Islet precursor cell (in vitro differentiated cells): ENCODE data around the gene CCDC185.
A peak's percentile ranks its signal among the peaks of the same experiment; 100 is the strongest.

Experiments used
- DNase-seq: peaks from one replicate; pipeline ENCODE4 v3.0.0-alpha.2; 2018

CCDC185 gene

DNA sequence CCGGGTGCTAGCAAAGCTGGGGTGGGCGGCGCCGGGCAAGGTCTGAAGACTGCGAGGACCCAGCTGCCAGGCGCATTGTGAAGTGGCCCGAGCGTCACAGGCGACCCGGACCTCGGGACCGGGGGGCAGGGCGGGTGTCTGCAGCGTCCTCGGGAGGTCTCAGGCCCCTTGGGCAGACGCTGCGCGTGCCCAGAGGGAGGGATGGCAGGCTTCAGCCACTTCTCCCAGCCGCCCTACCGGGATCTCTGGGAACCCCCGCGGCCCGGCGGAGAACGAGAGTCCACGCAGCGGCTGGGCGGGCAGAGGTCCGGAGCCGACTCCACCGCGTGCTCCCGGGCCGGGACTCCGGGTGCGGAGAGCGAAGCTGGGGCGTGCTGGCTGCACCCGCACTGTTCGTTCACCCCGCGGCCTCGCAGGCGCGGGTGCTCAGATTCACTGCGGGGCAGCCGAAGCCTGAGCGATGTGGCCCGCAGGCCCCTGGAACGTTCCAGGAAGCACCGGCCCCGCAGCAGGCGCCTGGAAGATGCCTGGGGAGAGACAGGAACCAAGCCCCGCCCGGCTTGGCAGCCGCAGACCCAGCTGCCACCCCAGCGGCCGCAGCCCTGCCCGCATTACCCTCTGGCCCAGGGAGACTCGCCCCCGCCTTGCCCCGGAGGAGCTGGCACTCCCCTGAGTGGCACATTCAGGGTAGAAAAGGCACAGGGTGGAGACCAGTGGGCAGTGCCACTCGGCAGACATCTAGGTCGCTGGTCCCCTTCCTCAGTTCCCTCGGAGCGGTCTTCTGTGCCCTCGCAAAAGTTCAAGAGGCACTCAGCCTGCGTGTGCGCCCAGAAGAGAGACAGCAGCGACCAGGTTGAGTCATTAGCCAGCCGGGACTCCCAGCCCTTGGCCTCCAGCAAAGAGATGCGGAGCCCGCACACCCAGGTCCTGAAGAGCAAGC is at the start of gene CCDC185:
Gene CCDC185, plus strand, starts transcription at position 141 of the 940 bp plus-strand sequence. Its CDS starts 61 bp downstream, at position 202.
- DNase-seq, result no peak

DNA sequence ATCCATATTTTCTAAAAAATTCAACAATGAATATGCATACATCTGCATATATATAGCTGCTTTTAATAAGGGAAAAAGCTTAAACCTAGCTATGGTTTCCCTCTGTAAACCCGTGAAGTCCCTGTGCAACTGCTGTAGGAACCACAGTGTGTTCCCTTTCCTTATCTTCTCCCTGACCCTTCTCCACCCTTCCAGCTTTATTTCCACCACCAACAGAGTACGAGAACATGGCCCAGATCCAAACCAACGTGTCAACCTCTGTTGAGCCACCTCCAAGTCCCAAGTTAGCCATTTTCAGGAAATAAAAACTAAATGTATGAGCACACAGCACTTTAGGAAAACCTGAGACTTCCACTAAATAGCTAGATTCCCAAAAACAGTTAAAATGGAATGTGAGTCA is 49.5 kb upstream of the CCDC185 start:
- DNase-seq, result no peak

DNA sequence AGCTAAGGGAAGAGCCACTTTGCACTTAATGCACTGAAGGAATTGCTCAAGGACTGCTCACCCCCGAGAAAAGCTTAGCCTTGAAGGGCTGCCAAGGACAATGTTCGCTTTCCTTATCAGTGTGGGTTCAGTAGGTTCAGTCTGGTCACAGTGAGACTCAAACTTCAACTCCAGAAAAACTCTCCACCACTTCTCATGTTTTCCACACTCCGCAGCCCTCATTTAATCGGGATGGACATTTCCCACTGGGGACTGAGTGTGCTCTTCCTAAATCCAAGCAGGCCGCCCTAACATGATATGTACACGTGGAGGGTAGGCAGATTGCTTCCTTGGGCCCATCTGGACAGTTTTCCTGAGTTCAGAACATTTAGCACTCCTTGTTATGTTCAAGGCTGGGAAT is 48.7 kb upstream of the CCDC185 start:
- no peak for DNase-seq

DNA sequence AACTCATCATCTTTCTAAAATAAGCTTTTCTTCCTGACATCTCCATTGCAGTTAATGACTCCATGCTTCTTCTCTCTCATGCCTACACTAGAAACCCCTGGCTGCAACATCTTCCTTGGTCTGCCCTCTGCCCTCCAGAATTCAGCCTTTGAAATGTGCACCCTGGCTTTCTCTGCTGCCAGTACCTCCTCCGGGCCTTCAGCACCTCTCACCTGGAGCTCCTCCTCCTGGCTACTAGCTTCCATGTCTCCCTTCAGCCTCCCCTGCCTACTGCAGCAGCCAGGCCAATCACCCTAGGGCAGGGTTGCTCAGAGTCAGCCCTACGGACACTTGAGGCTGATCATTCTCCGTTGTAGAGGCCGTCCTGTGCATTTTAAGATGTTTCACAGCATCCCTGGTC is 47.5 kb upstream of the CCDC185 start:
- DNase-seq, result peak; percentile 66

DNA sequence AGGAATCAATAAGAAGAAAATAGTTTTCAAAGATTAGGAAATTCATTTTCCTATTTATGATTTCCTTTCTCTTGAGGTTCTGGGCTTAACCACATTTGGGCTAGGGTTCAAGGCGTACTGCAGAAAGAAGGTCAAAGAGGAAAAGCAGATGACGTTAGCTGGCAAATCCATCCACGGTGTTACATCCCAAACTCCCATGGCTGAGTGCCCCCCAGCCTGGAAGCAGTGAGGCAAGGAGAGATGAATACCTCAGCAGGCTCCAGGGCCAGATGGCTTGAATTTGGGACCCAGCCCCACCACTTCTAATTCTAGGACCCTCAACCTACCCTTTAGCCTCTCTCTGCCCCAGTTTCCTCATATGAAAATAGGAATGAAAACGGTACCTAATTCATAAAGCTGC is 46.9 kb upstream of the CCDC185 start:
- no peak for DNase-seq

DNA sequence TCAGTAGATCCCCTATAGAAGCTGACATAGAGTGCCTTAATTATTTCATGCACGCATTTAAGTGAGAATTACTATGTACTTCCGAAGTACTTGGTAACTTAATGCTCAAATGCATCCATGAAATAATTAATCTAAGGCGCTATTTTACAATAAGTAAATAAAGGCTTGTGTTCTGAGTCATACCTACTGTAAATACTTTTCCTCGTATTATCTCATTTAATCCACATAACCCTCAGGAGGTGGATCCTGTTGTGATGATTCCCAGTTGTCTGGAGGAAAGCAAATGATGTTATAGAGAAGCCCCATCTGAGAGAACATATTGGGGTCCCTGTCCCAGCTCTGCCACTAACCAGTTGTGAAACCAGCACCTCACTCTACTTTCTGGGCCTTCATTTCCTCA is 45.6 kb upstream of the CCDC185 start:
- no peak for DNase-seq

DNA sequence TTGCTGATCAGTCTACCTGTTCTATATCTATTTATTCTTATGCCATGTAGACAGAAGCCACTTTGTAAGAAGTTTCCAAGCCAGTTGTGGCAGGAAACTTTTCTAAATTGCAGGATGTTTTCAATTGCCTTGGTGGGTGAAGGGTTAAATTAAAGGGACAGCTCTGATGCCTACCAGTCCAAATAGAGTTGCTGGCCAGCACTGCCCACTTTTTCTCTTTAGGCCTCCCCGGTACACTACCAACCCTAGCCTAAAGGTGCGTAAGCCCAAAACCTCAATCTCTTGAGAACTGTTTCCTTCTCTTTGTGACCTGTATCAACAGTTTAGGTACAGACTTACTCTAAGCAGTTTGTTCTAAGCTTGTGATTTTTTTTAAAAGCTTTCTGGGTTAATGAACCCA is 44.8 kb upstream of the CCDC185 start:
- no peak for DNase-seq

DNA sequence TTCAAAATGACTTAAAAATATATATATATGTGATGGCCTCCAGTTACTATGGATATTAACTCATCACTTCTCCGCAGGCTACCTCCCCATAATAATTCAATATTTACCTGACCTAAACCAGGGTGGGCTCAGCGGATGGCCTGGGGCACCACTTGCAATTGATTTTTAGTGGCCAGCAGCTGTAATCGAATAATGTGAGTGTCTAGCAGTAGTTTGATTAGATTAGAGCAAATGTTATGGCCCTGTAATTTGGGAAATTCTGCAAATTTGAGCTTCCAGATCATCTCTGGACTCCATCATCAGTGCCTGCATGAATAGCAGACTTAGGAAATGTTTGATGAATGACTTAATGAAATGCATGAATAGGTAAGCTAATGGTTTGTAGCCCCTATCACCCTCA is 44.0 kb upstream of the CCDC185 start:
- DNase-seq, result no peak

DNA sequence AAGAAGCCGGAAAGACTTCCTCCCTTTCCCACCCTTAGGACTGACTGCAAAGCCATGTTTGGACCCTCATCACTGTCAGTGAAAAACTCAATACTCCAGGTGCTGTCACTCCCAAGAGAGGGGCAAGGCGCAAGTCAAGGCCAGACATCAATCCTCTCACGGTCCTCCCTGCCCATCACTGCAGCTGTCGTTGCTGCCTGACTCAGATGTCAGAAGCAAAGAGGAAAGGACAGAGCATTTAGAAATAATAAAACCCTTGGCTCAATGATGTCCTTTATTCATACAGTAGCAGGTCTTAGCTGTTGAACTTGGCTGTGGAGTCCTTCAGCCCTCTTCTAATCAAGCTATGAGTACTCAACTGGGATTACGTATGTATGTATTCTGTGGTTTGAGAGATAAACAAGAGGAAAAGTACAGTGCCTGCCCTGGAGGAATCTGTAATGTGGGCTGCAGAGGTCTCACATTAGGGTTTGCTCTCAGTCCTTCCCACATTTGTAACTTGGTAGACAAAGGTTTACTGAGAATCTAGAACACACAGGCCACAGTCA is 42.8 kb upstream of the CCDC185 start:
- DNase-seq, result peak; percentile 6

DNA sequence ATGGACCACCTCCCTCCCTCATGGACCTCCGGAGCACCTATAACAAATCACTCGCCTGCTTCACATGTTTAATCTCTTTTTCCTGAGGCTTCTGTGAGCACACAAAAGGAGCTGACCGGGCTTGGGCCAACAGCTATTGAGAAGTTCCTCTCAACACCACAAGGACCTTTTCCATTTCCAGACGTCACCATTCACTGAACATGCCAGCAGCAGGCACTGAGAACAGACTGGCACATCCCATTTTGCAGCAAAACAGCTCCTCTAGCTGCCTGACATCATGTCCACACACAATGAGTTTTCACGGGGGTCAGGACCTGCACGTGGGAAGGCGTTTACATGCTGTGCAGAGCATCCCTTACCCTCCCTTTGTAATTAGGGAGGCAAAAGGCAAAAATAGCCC is 40.3 kb upstream of the CCDC185 start:
- no peak for DNase-seq

DNA sequence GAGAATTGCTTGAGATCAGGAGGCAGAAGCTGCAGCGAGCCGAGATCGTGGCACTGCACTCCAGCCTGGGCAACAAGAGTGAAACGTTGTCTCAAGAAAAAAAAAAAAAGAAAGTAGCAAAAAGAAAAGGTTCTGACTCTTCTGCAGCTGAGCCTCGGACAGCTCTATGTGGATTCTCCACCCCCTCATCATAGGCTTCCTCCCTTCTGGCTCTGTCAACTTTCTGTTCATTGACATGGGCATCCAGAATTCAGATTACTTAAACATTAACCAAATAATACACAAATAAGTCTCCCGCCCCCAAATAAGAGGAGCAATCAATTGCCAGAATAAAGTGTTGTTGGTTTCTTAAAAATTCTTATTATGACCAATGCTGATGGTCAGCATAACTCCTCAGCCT is 39.3 kb upstream of the CCDC185 start:
- no peak for DNase-seq

DNA sequence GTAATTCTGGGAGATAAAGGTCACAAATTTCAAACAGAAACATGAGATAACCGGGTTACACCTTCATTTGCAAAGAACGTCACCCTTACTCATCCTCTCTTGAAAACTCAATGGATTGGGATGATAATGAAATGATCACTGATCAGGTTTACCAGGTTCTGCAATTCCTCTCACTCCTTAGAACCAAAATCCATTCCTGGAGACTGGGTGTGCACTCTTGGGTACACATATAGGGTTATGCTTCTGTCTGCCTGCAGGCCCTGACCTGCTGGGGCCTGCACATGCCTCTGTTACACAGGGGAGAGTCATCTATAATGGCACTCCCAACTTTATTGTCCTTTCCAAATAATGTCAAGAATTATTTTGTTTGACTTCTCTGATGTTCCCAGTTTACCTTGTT is 37.5 kb upstream of the CCDC185 start:
- peak; percentile 7 for DNase-seq

DNA sequence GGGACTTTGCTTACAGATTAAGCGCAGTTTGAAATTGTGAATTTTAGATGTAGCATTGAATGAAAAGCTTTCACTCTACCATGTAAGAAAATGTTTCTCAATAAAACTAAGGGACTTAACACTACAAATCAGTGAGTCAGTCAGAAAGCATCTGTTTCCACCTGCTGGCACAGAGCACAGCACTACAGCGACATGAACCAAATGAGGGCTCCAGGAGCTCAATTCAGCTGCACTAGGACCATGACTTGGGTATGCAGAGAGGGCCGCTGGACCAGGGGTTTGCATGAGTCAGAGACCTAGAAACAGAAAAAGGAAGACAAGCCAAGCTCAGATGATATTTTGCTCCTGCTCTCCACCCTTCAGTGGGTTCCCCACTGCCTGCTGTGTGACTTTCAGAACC is 34.4 kb upstream of the CCDC185 start:
- peak; percentile 63 for DNase-seq

DNA sequence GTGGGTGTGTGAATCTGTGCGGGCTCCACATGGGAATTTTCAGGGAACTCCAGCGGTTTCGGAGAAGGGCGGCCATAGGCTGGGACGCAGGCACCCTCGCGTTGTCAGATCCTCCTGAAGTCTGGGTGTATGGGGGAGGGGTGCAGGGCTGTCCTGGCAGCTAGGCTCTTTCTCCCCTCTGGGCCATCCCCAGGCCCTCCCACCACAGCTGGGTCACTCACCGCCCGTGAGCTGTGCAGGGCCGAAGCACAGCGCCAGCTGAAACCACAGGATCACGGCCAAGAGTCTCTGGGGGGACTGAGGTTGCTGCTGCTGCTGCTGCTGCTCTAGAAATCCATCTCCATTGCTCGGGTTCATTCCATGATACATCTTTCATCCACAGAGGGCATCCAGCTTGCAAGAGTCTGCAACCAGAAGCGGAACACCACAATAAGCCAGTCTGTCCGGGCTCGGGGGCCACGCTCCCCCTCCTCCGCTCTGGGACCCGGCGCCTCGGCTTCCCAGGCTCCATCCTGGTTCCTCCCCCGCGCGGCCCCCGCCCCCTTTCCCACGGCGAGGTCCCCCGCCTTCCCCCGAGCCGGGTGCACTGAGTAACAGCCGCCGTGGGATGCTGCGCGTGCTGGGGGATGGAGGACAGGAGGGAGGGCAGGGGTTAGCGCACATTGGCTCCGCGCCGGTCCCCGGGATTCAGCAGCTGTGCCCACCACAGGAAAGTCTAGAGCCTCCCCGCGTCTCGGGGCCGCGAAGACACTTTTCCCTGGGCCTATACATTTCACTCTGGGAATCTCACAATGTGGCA is 30.0 kb upstream of the CCDC185 start:
- DNase-seq, result peak; percentile 78

DNA sequence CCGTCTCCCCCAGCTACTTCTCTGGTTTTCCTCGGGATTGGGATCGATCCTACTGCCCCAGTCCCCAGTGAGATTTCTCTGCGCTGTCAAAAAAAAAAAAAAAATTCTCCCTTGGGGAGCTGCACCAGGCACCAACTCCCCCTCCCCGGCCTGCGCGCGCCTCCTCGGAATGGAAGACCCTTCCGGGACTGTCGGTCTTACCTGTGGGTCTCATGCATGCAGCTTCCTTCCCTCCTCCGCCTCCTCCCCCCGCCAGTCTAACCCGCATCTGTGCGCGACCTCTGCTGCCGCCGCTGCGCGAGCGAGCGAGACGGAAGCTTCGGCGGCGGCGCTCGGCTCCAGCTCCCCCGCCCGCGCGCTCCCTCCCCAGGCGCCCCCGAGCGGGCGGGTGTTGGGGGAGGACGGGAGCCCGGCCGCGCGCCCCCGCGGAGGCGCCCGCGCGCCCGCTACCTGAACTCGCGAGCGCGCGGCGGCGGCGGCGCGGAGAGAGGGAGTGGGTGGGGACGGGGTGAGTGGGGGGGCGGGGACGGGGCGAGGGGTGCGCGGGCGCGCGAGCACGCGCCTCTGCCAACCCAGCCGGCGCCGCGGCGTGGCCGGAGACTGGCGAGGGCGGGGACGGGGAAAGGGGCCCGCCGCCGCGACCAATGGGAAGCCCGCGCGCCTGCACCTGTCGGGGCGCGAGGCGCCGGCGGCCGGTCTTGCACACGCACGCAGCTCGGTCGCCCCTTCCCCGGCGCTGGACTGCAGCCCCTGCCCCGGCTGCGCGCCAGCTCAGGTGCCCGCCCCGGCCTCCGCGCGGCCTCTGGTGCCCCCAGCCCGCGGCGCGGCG is 29.1 kb upstream of the CCDC185 start, which contains the start of gene SUSD4:
Gene SUSD4, minus strand, starts transcription at position 321 of the 829 bp plus-strand sequence. CDS start 751 bp downstream, outside the sequence.
- DNase-seq, result peak; percentile 76

DNA sequence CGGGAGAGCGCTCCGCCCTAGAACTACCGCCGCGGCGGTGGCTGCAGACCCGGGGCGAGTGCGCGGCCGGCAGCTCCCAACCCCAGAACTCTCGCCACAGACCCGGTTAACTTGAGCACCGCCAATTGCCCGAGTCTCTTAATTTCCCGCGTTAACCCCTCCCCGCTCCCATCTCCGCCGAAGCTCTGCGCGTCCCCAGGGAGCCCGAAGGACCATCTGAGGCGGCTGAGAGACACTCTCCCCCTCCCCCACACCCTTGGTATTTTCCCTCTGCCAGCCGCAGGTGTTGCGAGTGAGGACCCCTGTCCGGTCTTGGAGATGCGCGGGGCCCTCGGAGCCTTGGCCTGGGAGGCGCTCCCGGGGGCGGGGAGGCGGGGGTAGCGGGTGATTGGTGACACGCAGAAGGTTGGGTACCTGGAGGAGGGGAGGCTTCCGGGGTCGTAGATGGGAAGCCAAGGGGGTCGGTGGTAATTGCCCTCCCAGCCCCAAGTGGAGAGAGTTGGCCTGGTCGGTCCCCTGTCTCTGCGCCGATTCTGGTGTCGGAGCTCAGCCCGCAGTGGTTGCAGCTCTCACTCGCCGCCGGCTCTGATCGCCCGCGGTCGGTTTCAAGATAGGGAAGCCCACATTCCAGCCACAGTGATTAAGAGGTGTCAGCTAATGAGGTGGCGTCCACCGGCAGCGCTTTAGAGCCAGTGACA is 28.4 kb upstream of the CCDC185 start:
- peak; percentile 66 for DNase-seq

DNA sequence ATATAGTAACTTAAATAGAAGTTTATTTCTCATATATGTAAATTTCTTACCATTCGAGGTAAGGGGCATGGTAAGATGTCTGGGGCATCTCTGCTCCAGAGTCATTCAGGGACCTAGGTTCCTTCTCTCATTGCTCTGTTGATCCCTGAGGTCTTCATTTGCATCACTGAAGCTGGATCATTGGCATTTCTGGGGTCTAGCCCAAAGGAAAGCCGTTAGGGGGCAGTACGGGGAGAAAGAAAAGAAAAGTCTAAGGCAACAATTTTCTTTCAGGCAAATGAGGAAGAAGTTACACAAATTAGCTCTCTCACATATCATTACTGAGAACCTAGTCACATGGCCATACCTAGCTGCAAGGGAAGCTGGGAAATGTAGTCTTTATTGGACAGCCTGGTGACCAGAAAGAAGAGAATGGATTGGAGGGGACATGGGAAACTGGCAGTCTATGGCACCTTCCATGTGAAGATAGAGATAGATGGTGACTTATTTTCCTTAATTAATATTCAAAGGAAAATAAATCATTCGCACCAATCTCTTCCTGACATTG is 19.1 kb upstream of the CCDC185 start:
- no peak for DNase-seq

DNA sequence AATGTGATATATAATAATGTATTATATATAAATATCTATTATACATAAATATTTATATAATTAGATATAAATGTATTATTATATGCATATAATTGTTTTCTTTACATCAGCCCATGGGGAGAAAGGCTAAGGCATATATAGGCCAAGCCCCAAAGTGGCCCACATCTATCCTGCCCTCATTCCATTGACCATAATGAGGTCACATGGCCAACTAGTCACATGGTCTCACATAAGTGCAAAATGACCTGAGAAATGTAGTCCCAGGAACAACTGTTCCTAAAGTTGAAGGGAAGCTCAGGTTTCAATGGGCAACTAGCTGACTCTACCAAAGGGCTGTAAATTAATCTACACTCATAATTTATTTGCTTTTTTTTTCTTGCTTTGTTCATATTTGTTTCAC is 14.5 kb upstream of the CCDC185 start:
- peak; percentile 12 for DNase-seq

DNA sequence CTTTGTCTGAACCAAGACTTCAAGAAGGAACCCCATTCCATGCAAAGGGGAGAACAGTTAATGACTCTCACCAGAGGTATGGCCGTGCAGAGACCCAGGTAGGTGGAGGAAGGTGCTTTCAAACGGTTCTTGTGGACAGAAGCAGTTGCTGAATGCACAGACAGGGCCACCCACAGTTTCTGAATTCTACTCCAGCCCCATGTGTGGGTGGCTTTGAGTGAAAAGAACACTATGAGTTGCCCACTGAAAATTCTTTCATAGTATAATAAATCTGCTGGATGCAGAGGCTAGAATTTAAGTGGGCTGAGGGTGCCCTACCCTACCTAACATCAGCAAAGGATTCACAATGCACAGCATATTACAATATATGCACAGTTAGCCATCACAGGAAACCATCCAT is 7.2 kb upstream of the CCDC185 start:
- no peak for DNase-seq

DNA sequence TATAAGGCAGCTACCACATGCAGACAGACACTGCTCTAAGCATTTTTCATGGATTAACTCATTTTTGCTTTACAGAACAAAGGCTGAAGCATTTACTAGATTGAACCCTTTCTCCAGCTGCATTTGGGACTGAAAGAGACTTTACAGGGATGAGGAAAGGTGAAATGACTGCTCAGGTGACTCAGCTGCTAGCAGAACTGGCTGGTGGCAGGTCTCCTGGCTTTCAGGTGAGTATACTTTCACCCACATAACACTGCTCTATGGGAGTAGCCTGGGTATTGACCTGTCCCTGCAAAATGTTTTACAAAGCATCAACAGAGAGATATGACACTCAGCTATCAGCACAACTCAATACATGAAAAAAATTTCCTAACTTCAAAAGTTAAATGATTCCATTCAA is 2.6 kb upstream of the CCDC185 start:
- no peak for DNase-seq

DNA sequence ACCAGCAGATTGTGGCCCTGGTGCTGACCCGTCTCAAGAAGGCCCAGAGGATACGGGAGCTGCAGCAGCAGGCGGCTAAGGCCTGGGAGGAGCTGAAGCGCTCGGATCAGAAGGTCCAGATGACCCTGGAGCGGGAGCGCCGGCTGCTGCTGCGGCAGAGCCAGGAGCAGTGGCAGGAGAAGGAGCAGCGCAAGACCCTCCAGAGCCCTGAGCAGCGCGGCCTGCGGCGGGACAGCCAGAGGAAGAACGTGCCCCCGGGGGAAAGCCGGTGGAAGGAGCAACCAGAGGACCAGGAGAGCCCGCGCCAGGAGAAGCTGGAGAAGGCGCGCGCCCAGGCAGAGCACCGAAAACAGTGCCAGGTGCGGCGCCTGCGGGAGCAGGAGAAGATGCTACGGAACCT is 1.0 kb downstream of the CCDC185 start:
- no peak for DNase-seq

DNA sequence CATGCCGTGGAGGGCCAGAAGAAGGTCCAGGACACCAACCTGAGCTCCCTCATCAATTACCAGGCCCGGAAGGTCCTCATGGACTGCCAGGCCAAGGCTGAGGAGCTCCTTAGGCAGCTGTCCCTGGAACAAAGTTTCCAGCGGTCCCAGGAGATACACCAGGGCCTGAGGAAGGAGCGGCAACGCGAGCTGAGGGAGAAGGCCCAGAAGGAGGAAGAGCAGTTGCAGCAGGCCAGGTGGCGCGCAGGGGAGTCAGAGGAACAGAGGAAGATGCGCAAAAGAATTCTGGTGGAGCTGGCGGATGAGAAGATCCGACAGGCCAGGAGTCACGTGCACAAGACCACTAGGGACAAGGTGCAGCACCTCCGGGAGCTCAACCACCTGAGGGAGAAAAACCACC is 1.5 kb downstream of the CCDC185 start:
- no peak for DNase-seq
